Measurements from ENCODE around the gene EMC10. TPM values are rescaled to one million over a fixed set of nuclear protein-coding genes. Genes with fewer than 3 reads are reported as not detected.

The EMC10 gene
- 79.2 and 81.6 TPM in 2 replicates for total RNA-seq

GRCh38 chr19:50476224-50476906, at the start of gene EMC10, which contains the start of gene GARIN5A:
Gene EMC10 (plus strand): TSS chr19:50476507. CDS start chr19:50476545, 38 bp downstream.
Gene GARIN5A (minus strand): TSS chr19:50476848. CDS start chr19:50476388, 460 bp downstream.
- Mint-ChIP-seq H3K27ac (peak within 1 kb of the TSS; percentile 93), H3K27me3 (no peaks in the 10 kb centered on the region), H3K9me3 (no peaks in the 10 kb centered on the region), H3K4me1 (peaks cover 21% of the 10 kb centered on the region), H3K4me3 (peak within 1 kb of the TSS; percentile 100), H3K36me3 (ENCODE audit: low read depth) (peaks cover 32% of the 10 kb centered on the region)
- intact Hi-C loops (cut with micrococcal nuclease) = loop anchor here (1.0 kb wide), 3 partner anchors 35 to 119 kb away; partner anchors contain the start of genes JOSD2 and NR1H2
- peak; percentile 98 for DNase-seq

- no peak overlapping the region for H3K27ac Mint-ChIP-seq
- intact Hi-C loops (cut with micrococcal nuclease) = no loop called here
- H3K36me3 Mint-ChIP-seq (ENCODE audit: low read depth) = no peaks in the 10 kb centered on the region
Observed at GRCh38 chr19:50427318-50427925, 48.9 kb upstream of the EMC10 start.

GRCh38 chr19:50427997-50428425, 48.3 kb upstream of the EMC10 start:
- Mint-ChIP-seq H3K36me3 (ENCODE audit: low read depth) (no peaks in the 10 kb centered on the region), H3K27me3 (peaks cover 5% of the 10 kb centered on the region), H3K9me3 (no peaks in the 10 kb centered on the region), H3K4me3 (peak overlapping the region; percentile 41), H3K4me1 (peaks cover 10% of the 10 kb centered on the region), H3K27ac (no peak overlapping the region)
- peak; percentile 82 for DNase-seq
- intact Hi-C loops (cut with micrococcal nuclease) = no loop called here

More at GRCh38 chr19:50427318-50427925, 48.9 kb upstream of the EMC10 start:
- peak overlapping the region; percentile 19 for H3K4me3 Mint-ChIP-seq
- peaks cover 2% of the 10 kb centered on the region for H3K27me3 Mint-ChIP-seq
- DNase-seq = no peak
- H3K4me1 Mint-ChIP-seq = peaks cover 8% of the 10 kb centered on the region
- no peaks in the 10 kb centered on the region for H3K9me3 Mint-ChIP-seq

GRCh38 chr19:50428772-50429463, 47.4 kb upstream of the EMC10 start:
- Mint-ChIP-seq H3K27ac (no peak overlapping the region), H3K36me3 (ENCODE audit: low read depth) (no peaks in the 10 kb centered on the region), H3K4me3 (peak overlapping the region; percentile 47), H3K9me3 (no peaks in the 10 kb centered on the region), H3K27me3 (peaks cover 9% of the 10 kb centered on the region), H3K4me1 (peaks cover 10% of the 10 kb centered on the region)
- intact Hi-C loops (cut with micrococcal nuclease) = no loop called here
- no peak for DNase-seq

GRCh38 chr19:50430888-50431342, 45.4 kb upstream of the EMC10 start:
- Mint-ChIP-seq H3K9me3 (no peaks in the 10 kb centered on the region), H3K27me3 (peaks cover 12% of the 10 kb centered on the region), H3K36me3 (ENCODE audit: low read depth) (no peaks in the 10 kb centered on the region), H3K27ac (peak overlapping the region; percentile 42), H3K4me1 (peaks cover 10% of the 10 kb centered on the region), H3K4me3 (peak overlapping the region; percentile 83)
- intact Hi-C loops (cut with micrococcal nuclease) = loop anchor here (2.0 to 10.0 kb wide), 3 partner anchors 16 to 84 kb away; partner anchors contain the start of genes ASPDH and JOSD2
- DNase-seq = no peak

- peak overlapping the region; percentile 90 for H3K27ac Mint-ChIP-seq
- H3K27me3 Mint-ChIP-seq = peaks cover 15% of the 10 kb centered on the region
- intact Hi-C loops (cut with micrococcal nuclease) = loop anchor here (2.0 to 10.0 kb wide), 3 partner anchors 17 to 83 kb away; partner anchors contain the start of genes ASPDH and JOSD2
Observed at GRCh38 chr19:50431343-50432220, 44.7 kb upstream of the EMC10 start.

GRCh38 chr19:50432221-50433028, 43.9 kb upstream of the EMC10 start, which contains the start of gene MYBPC2:
Gene MYBPC2 (plus strand): TSS chr19:50432892. CDS start chr19:50432954, 62 bp downstream.
- no peak for DNase-seq
- Mint-ChIP-seq H3K9me3 (no peaks in the 10 kb centered on the region), H3K4me1 (peaks cover 10% of the 10 kb centered on the region), H3K4me3 (peak within 1 kb of the TSS; percentile 83), H3K27ac (peak within 1 kb of the TSS; percentile 90), H3K27me3 (peaks cover 15% of the 10 kb centered on the region), H3K36me3 (ENCODE audit: low read depth) (no peaks in the 10 kb centered on the region)
- intact Hi-C loops (cut with micrococcal nuclease) = loop anchor here (5.0 to 10.0 kb wide), 2 partner anchors 75 to 82 kb away; partner anchors contain the start of genes ASPDH and JOSD2

More at GRCh38 chr19:50431343-50432220, 44.7 kb upstream of the EMC10 start:
- Mint-ChIP-seq H3K4me1 (peaks cover 10% of the 10 kb centered on the region), H3K36me3 (ENCODE audit: low read depth) (no peaks in the 10 kb centered on the region), H3K4me3 (peak overlapping the region; percentile 83), H3K9me3 (no peaks in the 10 kb centered on the region)
- DNase-seq = peak; percentile 98

GRCh38 chr19:50433201-50434180, 42.8 kb upstream of the EMC10 start:
- intact Hi-C loops (cut with micrococcal nuclease) = loop anchor here (5.0 to 10.0 kb wide), 2 partner anchors 76 to 81 kb away; partner anchors contain the start of genes ASPDH and JOSD2
- Mint-ChIP-seq H3K4me3 (peak overlapping the region; percentile 58), H3K9me3 (no peaks in the 10 kb centered on the region), H3K36me3 (ENCODE audit: low read depth) (no peaks in the 10 kb centered on the region), H3K27me3 (peaks cover 15% of the 10 kb centered on the region), H3K4me1 (peaks cover 10% of the 10 kb centered on the region), H3K27ac (peak overlapping the region; percentile 68)
- no peak for DNase-seq

- H3K27ac Mint-ChIP-seq = no peak overlapping the region
- no peak overlapping the region for H3K4me3 Mint-ChIP-seq
- H3K27me3 Mint-ChIP-seq = peaks cover 15% of the 10 kb centered on the region
- H3K9me3 Mint-ChIP-seq = no peaks in the 10 kb centered on the region
- peaks cover 10% of the 10 kb centered on the region for H3K4me1 Mint-ChIP-seq
- intact Hi-C loops (cut with micrococcal nuclease) = loop anchor here (5.0 to 10.0 kb wide), 2 partner anchors 77 to 80 kb away; partner anchors contain the start of genes ASPDH and JOSD2
- no peaks in the 10 kb centered on the region for H3K36me3 Mint-ChIP-seq (ENCODE audit: low read depth)
- no peak for DNase-seq
Observed at GRCh38 chr19:50434525-50434924, 41.8 kb upstream of the EMC10 start.

GRCh38 chr19:50435221-50435620, 41.1 kb upstream of the EMC10 start:
- intact Hi-C loops (cut with micrococcal nuclease) = loop anchor here (10.0 kb wide), 1 partner anchor 80 kb away; the partner anchor contains the start of genes ASPDH and JOSD2
- Mint-ChIP-seq H3K4me1 (peaks cover 10% of the 10 kb centered on the region), H3K27me3 (peaks cover 16% of the 10 kb centered on the region), H3K9me3 (no peaks in the 10 kb centered on the region), H3K4me3 (no peak overlapping the region), H3K27ac (no peak overlapping the region), H3K36me3 (ENCODE audit: low read depth) (no peaks in the 10 kb centered on the region)
- no peak for DNase-seq

GRCh38 chr19:50435627-50436026, 40.7 kb upstream of the EMC10 start:
- no peaks in the 10 kb centered on the region for H3K9me3 Mint-ChIP-seq

More at GRCh38 chr19:50435627-50436026, 40.7 kb upstream of the EMC10 start:
- no peak overlapping the region for H3K27ac Mint-ChIP-seq
- no peak for DNase-seq
- peaks cover 9% of the 10 kb centered on the region for H3K4me1 Mint-ChIP-seq
- no peaks in the 10 kb centered on the region for H3K36me3 Mint-ChIP-seq (ENCODE audit: low read depth)
- H3K27me3 Mint-ChIP-seq = peaks cover 16% of the 10 kb centered on the region
- H3K4me3 Mint-ChIP-seq = no peak overlapping the region
- intact Hi-C loops (cut with micrococcal nuclease) = loop anchor here (10.0 kb wide), 1 partner anchor 79 kb away; the partner anchor contains the start of genes ASPDH and JOSD2

Measured in activated CD4-positive, alpha-beta T cell treated with anti-CD3 and anti-CD28 coated beads, Interleukin-2, amount 10 ng/mL, durations not matched to agents 24 days and 14 days (primary cell).